NCI-H2081 treated with DMSO at 0.1 percent for 48 hours (cell line): ENCODE results near the gene TMIGD1.
"Not testable (repeated sequence)": the region's sequence is repeated elsewhere in the genome, so short reads cannot be mapped to it uniquely, and the experiment has no call there.

Source experiments
- DNase-seq: peaks from one replicate; lab custom pipeline; 2025; lab: John Stamatoyannopoulos, UW

TMIGD1 gene

DNA sequence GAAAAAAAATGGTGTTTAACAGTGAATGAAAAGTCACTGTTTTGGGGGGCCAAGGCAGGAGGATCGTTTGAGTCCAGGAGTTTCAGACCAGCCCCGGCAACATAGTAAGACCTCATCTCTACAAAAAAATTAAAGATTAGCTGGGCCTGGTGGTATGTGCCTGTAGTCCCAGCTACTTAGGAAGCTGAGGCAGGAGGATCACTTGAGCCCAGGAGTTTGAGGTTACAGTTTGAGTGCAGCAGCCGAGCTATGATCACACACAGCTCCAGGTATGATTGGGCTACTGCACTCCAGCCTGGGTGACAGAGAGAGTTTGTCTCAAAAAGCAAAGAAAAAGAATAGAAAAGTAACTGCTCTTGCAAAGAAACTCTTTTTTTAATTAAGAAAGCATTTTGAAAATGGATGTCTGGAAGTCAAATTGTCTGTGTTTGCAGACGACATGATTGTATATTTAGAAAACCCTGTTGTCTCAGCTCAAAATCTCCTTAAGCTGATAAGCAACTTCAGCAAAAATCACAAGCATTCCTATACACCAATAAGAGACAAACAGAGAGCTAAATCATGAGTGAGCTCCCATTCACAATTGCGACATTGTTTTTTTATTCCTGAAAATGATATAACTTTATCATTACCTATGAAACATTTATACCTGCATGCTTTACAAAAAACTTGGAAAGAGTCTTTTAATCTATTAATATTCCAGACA lies 24.4 kb upstream of the TMIGD1 start:
- no peak for DNase-seq

DNA sequence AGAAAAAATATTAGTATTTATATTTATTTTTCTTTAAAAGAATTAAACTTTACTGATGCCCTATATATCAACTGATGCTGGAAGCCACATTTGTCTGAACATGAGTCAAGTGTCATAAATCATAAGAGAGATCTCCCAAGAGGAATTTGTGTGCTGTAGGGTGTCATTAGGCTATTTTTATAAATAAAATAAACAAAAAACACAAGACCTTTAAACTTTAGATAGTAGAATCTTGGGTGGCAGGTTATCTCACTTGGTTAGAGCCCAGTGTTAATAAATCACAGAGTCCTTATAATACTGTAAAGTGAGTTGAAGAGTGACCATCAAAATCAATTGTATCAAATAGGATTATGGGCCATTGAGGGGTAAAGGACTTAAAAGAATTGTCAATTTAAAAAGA lies 23.6 kb upstream of the TMIGD1 start:
- DNase-seq, result no peak

DNA sequence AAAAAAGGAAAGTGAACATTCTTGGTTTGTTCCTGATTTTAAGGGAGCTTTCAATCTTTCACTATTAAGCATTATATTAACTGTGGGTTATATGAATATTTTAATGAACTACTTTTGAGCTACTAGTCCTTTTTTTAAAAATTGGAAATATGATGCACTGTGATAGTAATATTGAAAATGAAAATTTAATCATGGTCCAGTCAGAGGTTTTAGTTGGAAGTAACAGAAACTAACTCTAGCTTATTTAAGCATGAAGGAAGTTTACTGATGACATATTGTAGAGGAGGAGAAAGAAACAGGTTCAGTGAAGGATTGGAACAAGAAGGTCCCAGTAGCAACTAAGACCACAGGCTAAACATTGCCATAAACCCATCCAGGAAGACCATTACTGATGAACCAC lies 20.8 kb upstream of the TMIGD1 start:
- no peak for DNase-seq

DNA sequence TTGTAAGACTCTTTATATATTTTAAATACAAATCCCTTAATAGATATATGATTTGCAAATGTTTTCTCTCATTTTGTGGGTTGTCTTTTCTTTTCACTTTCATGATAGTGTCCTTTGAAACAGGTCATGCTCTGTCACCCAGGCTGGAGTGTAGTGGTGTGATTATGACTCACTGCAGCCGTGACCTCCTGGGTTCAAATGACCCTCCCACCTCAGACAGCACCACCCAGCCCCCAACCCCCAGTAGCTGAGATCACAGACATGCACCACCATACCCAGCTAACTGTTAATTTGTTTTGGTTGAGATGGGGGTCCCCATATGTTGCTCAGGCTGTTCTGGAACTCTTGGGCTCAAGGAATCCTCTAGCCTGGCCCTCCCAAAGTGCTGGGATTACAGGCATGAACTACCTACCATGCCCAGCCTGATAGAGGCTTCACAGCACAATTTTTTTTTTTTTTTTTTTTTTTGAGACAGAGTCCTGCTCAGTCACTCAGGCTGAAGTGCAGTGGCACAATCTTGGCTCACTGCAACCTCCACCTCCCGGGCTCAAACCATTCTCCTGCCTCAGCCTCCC lies 18.5 kb upstream of the TMIGD1 start:
- no peak for DNase-seq

DNA sequence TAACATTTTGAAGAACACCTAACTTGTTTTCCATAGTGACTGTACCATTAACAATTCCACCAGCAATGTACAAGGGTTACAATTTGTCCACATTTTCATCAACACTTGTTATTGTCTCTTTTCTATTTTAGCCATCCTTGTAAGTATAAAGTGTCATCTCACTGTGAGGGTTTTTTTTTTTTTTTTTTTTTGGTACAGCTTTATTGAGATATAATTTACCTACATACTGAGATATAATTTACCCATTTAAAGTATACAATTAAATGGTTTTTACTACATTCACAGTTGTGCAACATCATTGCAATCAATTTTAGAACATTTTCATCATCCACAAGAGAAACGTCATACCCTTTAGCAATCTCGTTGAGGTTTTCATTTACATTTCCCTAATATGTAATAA lies 17.9 kb upstream of the TMIGD1 start:
- no peak for DNase-seq

DNA sequence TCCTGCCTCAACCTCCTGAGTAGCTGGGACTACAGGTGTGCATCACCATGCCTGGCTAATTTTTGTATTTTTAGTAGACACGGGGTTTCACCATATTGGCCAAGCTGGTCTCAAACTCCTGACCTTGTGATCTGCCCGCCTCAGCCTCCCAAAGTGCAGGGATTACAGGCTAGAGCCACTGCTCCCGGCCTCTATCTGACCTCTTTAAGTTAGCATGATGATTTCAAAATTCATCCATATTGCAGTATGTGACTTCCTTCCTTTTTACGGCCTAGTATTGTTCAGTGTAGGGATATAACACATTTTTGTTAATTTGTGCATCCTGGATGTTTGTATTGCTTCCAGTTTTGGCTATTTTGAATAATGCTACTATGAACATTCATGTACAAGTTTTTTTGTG lies 17.4 kb upstream of the TMIGD1 start:
- DNase-seq, result not testable (repeated sequence)

DNA sequence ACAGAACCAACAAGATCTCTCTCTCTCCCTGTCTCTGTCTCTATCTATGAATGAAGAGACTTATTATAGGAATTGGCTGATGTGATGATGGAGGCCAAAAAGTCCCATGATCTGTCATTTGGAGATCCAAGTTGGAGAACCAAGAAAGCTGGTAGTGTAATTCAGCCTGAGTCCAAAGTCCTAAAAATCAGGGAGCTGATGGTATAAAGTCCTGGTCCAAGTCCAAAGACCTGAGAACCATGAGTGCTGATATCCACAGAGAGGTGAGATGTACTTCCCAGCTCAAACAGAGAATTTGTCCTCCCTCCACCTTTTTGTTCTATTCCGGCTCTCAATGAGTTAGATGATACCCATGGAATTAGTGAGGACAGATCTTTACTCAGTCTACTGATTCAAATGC lies 15.4 kb upstream of the TMIGD1 start:
- DNase-seq, result no peak

DNA sequence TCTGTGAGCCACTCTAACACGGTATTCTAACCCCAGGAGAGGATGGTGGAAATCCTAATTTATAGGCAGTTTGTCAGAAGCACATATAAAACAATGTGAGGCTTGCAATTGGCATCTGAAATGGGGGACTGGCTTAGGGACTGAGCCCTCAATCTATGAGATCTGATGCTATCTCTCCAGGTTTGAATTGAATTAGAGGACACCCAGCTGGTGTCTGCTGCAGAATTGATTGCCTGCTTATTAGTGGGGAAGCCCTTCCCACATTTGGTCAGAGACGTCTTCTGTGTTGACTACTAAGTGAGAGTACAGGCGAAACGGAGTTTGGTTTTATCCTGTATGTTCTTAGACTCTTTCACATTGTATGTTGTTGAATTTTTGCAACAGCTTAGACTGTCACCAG lies 13.6 kb upstream of the TMIGD1 start:
- DNase-seq, result no peak

DNA sequence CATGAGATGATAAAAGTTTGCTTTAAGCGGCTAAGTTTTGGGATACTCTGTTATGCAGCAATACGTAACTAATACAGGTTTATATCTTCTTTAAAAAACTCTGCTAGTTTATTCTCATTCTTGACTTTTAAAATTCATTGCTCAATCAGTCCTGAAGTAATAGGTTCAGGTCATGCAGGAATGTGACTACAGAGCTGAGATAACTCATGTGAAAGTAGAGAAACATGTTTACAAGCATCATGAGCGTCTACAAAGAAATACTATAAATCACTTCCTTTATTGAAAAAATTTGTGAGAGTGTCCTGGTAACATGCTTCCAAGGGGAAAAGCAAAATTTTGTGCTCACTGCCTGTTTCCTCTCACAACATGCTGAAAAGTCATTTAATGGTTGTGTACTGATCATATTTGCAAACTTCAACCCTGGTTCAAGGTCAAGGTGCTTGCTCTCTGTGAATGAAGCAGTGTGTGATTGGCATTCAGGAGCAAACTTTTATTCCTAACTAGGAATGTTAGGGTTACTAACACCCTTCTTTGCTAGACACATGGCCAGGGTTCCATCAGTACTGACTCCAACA lies 12.5 kb upstream of the TMIGD1 start:
- no peak for DNase-seq

DNA sequence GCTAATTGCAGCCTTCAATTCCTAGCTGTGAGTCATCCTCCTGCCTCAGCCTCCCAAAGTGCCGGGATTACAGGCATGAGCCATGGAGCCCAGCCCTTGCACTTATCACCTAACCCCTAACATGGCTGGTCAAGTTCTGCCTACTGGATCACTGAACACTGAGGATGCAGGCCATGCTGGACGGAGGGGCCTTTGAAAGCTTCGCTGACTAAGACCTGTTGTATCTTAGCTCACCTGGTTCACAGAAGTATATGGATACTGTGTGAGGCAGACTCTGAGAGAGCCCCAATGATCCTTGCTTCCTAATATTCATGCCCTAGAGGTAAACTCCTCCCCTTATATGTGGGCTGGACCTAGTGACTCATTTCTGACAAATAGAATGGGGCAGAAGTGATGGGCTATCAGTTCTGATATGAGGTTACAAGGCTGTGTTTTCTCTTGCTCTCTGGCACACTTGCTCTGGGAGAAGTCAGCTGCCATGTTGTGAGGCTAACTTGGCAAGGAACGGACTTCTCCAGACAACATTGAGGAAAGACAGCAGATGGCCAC lies 11.7 kb upstream of the TMIGD1 start:
- DNase-seq, result no peak

DNA sequence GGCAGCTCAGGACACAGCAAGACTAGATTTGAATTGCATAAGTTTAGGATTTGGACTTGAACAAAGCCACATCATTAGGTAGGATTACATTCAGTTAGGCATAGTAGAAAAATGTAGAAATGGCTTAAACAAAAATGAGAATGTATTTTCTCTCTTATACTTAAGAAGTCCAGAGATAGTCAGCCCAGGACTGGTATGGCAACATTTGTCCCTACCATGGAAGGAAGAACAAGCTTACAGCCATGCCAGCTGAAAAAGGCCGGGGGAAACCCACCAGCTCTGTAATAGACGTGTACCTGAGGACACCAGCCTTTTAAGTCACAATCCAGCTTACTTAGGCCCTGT lies 11.2 kb upstream of the TMIGD1 start:
- no peak for DNase-seq

DNA sequence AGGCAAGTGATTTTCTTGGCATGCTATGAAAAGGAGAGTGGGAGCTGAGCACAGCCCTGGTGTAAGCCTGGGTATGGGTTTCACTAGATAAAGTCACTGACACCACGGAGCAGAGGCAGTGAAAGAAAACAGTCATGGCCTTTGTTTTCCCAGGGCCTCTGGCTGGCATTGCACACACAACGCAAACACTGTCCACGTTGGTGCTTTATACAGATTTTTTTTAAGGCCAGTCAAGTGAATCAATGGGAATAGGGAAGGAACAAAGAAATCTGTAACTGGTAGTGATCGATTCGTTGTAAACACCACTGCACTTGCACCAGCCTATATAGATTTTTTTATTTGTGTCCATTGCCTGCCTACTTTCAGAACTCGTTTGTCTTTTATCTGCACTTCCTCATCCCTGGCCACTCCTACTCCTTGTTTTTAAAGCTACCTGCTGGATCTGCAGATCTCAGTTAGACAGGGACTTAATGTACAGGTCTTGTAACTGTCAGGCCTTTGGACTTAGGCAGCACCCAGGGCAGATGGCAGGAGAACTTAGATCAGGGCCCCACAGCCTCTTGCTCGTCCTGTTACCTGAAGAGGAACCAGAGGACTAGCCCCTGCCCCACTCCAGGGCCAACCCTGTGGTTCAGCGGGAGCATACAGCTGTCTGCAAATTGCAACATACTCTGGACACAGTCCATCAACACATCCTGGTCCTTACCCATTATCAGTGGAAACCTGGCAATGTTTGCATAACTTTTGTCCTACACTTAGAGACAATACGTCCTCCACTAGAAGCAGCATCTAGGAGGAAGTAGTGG lies 10.6 kb upstream of the TMIGD1 start:
- no peak for DNase-seq

DNA sequence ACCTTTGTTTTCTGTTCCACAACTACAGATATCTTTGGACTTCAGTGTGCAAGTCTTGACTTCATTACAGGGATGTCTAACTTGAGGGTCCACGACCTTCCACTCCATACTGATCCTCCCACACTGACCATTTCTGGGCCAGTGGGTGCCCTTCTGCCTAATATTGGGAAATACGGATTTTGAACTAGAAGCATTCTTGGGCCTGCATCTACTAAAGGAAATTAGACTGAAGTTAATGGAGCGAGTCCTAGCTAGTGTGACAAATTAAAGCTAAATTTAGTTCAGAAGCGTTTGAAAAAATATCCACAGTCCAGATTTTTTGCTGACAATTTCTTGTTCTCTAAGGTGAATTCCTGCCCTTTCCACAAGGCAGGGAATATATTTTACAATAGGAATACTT lies 9.9 kb upstream of the TMIGD1 start:
- DNase-seq, result no peak

DNA sequence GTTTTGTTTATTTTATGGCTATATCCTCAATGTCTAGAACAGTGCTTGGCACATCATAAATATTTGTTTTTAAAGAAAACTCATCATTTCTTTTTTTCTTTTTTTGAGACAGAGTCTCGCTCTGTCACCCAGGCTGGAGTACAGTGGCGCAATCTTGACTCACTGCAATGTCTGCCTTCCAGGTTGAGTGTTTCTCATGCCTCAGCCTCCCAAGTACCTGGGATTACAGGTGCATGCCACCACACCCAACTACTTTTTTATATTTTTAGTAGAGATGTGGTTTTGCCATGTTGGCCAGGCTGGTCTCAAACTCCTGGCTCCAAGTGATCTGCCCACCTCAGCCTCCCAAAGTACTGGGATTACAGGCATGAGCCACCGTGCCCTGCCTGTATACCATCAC lies 9.4 kb upstream of the TMIGD1 start:
- DNase-seq, result not testable (repeated sequence)

DNA sequence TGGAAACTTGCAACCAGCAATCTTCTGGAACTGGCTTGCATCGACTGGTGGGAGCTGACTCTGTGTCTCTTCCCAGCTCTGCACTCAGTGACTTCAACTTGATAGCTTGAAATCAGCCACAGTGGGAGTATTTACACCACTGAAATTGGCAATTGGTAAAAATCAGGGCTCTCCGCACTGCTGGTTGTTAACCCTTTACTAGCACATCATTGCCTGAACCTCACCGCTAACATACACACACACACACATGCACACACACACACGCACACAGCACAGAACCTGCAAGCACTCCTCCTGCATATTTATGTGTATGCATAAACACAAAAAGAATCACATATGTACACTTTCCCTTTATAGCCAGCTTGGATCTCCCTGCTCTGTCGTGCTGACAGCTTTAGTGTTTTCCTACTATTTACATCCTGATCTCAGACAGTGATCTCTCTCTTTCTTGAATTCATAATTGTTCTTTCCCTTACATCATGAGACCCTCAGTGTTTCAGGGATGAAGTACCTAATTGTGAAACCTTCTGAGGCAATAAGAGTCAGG lies 7.9 kb upstream of the TMIGD1 start:
- DNase-seq, result no peak

DNA sequence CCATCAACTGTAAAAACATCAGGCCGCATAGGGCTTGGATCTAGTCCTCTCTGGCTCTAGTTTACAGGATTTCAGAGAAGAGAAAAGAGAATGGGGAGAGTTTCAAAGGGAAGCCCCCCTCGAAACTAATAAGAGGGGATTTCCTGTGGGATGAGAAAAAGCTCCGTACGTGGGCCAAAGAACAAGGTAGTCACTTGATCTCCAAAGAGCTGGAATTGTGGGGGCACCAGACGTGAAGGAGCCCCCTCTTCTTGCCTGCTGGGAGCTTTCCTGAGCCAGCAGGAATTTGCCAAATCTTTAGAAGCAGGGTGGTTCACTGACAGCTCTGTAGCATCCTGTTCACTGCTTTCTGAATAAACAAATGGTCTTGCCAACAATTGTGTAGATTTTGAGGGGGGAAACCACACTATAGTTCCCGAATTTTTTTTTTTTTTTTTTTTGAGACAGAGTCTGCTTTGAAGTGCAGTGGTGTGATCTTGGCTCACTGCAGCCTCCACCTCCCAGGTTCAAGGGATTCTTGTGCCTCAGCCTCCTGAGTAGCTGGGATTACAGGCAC lies 7.0 kb upstream of the TMIGD1 start:
- no peak for DNase-seq

DNA sequence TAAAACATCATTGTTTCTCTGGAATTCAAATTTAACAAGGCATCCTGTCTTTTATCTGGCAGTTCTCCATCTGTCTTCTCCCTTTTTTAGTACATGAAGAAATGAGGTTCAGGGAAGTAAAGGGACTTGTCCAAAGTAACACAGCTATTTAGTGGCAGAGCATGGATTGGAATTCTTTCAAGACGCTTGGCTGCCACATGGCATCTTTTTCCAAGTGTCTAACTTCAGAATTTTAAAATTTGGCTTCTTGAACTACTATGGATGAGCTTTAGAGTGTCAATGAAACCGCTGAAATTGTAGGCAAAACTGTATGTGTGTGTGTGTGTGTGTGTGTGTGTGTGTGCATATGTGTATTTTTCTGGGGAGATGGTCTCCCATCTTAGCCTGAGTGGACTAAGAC lies 5.2 kb upstream of the TMIGD1 start:
- DNase-seq, result no peak

DNA sequence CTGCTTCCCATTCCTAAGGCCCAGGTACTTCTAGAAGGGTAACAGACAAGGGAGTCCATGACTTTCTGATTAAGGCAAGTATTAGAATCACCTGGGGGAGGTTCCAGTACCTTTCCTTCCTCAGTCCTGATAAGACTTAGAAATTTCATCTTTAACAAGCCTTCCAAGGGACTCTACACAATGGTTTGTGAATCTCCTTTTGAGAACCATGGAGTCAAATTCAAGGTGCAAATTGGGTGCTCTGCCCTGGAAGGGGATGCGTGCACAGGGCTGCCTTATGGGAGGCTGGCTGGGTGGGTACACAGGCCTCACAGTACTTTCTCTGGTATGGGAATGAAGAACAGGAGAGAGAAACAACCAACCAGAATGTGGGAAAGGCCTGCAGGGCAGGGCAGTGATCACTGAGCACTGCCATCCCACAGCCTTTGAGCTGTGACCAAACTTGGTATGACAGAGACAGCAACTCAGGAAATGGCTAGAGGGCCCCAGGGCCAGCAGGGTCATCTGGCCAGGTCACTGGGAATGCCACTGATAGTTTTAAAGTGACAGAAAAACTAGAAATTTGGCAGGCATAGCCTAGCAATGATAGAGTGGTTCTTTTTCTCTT lies 3.6 kb upstream of the TMIGD1 start:
- no peak for DNase-seq

DNA sequence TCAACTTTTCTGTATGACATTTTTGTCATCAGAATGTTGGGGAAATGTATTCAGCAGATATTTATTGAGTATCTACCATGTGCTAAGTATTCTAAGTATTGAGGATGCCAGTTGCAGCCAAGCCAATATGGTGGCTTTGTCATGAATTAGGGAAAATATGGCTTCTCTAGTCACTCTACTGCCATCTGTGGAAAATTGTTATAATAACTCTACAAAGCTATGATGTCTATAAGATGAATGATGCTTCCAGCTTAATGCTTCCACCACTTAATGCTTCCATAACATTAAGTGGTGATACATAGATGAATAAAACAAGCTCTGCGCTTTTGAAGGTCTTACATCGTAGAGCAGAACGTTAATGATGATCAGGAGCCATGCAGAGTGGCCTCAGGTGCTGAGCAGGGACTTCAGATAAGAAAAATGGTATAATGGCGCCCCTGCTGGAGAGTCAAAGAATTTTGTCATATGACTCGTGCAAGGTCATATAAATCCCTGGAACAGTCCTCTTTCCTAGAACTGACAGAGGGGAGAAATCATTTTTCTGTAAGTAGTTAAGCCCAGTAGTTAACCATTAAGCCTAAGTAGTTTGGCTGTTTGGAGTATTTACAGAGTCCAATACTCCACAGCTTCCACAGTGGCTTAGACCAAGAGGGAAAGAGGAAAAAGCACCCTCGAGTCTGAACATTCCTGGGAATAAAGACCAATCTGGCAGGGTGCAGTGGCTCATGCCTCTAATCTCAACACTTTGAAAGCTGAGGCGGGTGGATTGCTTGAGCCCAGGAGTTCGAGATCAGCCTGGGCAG lies 2.7 kb upstream of the TMIGD1 start:
- peak; percentile 50 for DNase-seq

DNA sequence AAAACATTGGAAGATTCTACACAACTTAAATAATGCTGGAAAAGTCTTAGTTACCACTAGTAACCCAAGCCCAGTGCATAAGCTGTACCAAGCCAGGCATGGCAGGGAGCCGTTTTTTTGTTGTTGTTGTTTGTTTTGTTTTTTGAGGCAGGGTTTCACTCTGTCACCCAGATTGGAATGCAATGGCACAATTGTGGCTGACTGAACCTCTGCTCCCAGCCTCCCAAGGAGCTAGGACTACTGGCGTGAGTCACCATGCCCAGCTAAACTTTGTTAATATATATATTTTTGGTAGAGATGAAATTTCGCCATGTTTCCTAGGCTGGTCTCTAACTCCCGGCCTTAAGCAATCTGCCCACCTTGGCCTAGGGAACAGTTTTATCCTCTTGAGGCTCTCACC lies 564 bp upstream of the TMIGD1 start:
- no peak for DNase-seq

DNA sequence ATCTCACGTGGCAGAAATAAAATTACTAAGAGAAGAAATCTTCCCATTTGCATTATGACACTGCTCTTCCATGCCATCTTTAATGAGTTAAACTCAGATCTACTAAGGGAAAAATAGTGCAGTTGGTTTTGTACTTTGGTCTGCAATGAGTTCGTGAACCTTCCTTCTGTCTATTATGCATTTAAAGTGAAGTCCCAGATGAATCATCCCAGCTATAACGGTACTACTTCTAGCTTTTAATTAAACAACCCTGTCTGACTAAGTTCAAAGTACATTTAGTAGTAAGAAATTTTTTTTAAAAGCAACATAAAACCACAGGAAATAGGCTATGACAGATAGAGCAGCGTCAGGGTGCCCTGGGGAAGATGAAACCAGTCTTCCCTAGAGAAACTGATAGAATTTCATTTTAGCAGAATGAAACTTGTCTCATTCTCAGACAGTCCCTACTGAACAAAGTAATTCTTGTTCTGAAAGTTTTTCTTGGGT lies 1.8 kb downstream of the TMIGD1 start:
- no peak for DNase-seq
